Common myeloid progenitor, CD34-positive (primary cell): Measurements from ENCODE around the gene ZBTB24.
A peak's percentile ranks its signal among the peaks of the same experiment; 100 is the strongest.

Experiments used
- CTCF ChIA-PET: fragments of 350-600 bp; sonication (Branson Sonifier 250); formaldehyde crosslinking; loops from one replicate; lab custom pipeline; 2021; ENCODE audit warnings: antibody characterized with exemption; lab: Charles Lee
- POLR2A ChIA-PET: fragments of 350-600 bp; sonication (Branson Sonifier 250); formaldehyde crosslinking; loops from one replicate; lab custom pipeline; 2021; ENCODE audit warnings: antibody characterized with exemption; lab: Charles Lee
- DNase-seq, 3 donors: peaks; one replicate each; pipeline versions ENCODE4 v3.0.0 to v3.0.0-alpha.2; 2013
- H3K27ac ChIP-seq, 2 experiments: 1 replicate in 1 of 2; 2 replicates in 1 of 2; pipeline ENCODE4 v1.7.0; 2013; ENCODE audit warnings: inconsistent platforms in 2 of 2, low read length in 2 of 2, mild to moderate bottlenecking in 2 of 2, low read depth in 1 of 2, moderate library complexity in 1 of 2; ENCODE audit not compliant: severe bottlenecking in 2 of 2, insufficient read depth in 1 of 2, poor library complexity in 1 of 2
- H3K27me3 ChIP-seq, 5 experiments: replicated peaks in 2 of 5; 1 replicate in 3 of 5; 2 replicates in 2 of 5; pipeline versions ENCODE4 v1.6.1 to v1.7.0; 2013; ENCODE audit warnings: low read length in 4 of 5, mild to moderate bottlenecking in 2 of 5, moderate library complexity in 2 of 5, inconsistent platforms in 1 of 5; ENCODE audit not compliant: insufficient read depth in 5 of 5, control insufficient read depth in 4 of 5
- H3K36me3 ChIP-seq, 4 experiments: 1 replicate in 2 of 4; 2 replicates in 2 of 4; pipeline versions ENCODE4 v1.6.1 to v1.7.0; 2013; ENCODE audit warnings: low read length in 3 of 4, control low read depth in 1 of 4, mild to moderate bottlenecking in 1 of 4; ENCODE audit not compliant: control insufficient read depth in 4 of 4, insufficient read depth in 4 of 4
- H3K4me1 ChIP-seq, 4 experiments: 1 replicate in 3 of 4; 2 replicates in 1 of 4; pipeline versions ENCODE4 v1.6.1 to v1.7.1; 2013; ENCODE audit warnings: low read length in 3 of 4, mild to moderate bottlenecking in 3 of 4, control low read depth in 1 of 4, inconsistent platforms in 1 of 4, moderate library complexity in 1 of 4; ENCODE audit not compliant: control insufficient read depth in 4 of 4, insufficient read depth in 4 of 4; ENCODE audit errors: control extremely low read depth in 1 of 4
- H3K4me3 ChIP-seq, 7 experiments: 1 replicate in 4 of 7; 2 replicates in 3 of 7; pipeline versions ENCODE4 v1.5.1 to v1.7.0; 2013; ENCODE audit warnings: mild to moderate bottlenecking in 7 of 7, low read length in 6 of 7, moderate library complexity in 6 of 7, inconsistent platforms in 2 of 7, low read depth in 2 of 7, control low read depth in 1 of 7; ENCODE audit not compliant: insufficient read depth in 4 of 7, control insufficient read depth in 1 of 7; ENCODE audit errors: extremely low read depth in 1 of 7
- H3K9me3 ChIP-seq, 5 experiments: 1 replicate in 4 of 5; 2 replicates in 1 of 5; pipeline versions ENCODE4 v1.6.1 to v1.7.1; 2013; ENCODE audit warnings: low read length in 4 of 5, mild to moderate bottlenecking in 2 of 5, inconsistent platforms in 1 of 5, low read depth in 1 of 5, moderate library complexity in 1 of 5; ENCODE audit not compliant: control insufficient read depth in 4 of 5, insufficient read depth in 2 of 5; ENCODE audit errors: control extremely low read depth in 1 of 5
- WGBS: methylation state at CpG from one replicate; pipeline ENCODE4 v1.1.5; 2013; ENCODE audit not compliant: insufficient coverage; 5-methylcytosine and 5-hydroxymethylcytosine counted together

Gene ZBTB24

GRCh38 chr6:109446072-109446471 lies 36.9 kb downstream of the ZBTB24 start:
- peaks cover 10 to 76% (median 45%) of the 10 kb centered on the region in 4 experiments for H3K36me3 ChIP-seq

GRCh38 chr6:109445382-109445781 lies 37.6 kb downstream of the ZBTB24 start:
- Histone ChIP-seq H3K4me3 (no peak overlapping the region), H3K4me1 (peaks cover 0 to 31% (median 24%) of the 10 kb centered on the region in 4 experiments), H3K36me3 (peaks cover 10 to 71% (median 42%) of the 10 kb centered on the region in 4 experiments), H3K9me3 (no peaks in the 10 kb centered on the region), H3K27ac (no peak overlapping the region), H3K27me3 (no peaks in the 10 kb centered on the region)
- POLR2A ChIA-PET, result no interaction called here
- CTCF ChIA-PET, result interaction anchor here (0.7 to 9.8 kb wide), 5 partner anchors 9 to 263 kb away, joined by 3 to 125 read pairs (median 7); partner anchors contain the start of genes CD164 and MICAL1
- peak in 1 of 3 donors; percentile 21 for DNase-seq
- 100% methylated on average over 3 of the region's 9 CpGs for WGBS

More at GRCh38 chr6:109446072-109446471, 36.9 kb downstream of the ZBTB24 start:
- Histone ChIP-seq H3K9me3 (no peaks in the 10 kb centered on the region), H3K4me3 (no peak overlapping the region), H3K4me1 (peaks cover 0 to 30% (median 26%) of the 10 kb centered on the region in 4 experiments), H3K27me3 (no peaks in the 10 kb centered on the region), H3K27ac (no peak overlapping the region)
- WGBS, result 100% methylated on average over 4 of the region's 15 CpGs
- DNase-seq, result no peak
- POLR2A ChIA-PET, result no interaction called here
- CTCF ChIA-PET, result interaction anchor here (9.8 kb wide), 1 partner anchor 8 kb away, joined by 125 read pairs; the partner anchor contains the start of gene MICAL1

DNA sequence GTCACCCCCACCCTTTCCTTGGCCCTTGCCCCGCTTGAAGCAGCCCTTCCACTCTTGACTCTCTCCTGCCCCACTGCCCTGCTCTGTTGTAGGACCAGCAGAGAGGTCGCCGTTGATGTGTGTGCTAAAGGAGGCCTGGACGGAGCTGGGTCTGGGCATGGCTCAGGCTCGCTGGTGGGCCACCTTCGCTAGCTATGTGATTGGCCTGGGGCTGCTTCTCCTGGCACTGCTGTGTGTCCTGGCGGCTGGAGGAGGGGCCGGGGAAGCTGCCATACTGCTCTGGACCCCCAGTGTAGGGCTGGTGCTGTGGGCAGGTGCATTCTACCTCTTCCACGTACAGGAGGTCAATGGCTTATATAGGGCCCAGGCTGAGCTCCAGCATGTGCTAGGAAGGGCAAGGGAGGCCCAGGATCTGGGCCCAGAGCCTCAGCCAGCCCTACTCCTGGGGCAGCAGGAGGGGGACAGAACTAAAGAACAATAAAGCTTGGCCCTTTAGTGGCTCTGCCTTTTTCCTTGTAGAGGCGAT lies 39.5 kb downstream of the ZBTB24 start:
- peaks cover 4 to 24% (median 20%) of the 10 kb centered on the region in 4 experiments for H3K4me1 ChIP-seq
- CTCF ChIA-PET, result interaction anchor here (0.7 to 9.8 kb wide), 4 partner anchors 11 to 207 kb away, joined by 3 to 125 read pairs (median 22); partner anchors contain the start of genes CD164 and MICAL1
- H3K4me3 ChIP-seq, result no peak overlapping the region
- H3K9me3 ChIP-seq, result no peaks in the 10 kb centered on the region
- H3K36me3 ChIP-seq, result peaks cover 10 to 60% (median 39%) of the 10 kb centered on the region in 4 experiments
- no peak overlapping the region for H3K27ac ChIP-seq
- POLR2A ChIA-PET, result no interaction called here
- 91% methylated on average over 4 of the region's 10 CpGs for WGBS
- no peak for DNase-seq
- no peaks in the 10 kb centered on the region for H3K27me3 ChIP-seq

DNA sequence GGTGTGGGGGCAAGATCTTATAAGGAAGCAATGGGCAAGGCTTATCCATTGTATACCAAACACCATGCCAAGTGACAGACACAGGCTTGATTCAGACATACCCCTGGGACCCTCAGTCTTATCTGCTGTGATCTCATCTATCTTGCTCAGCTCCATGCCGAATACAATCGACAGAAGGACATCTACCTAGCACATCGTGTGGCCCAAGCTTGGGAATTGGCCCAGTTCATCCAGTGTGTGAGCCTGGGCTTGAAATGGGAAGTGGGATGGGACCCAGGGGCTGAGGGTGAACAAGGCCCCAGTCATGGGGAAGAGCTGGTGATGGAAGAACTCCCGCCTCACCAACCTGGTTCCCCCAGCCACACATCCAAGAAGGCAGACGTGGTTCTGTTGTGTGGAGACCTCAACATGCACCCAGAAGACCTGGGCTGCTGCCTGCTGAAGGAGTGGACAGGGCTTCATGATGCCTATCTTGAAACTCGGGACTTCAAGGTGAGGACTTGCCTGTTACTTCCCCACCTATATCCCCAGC lies 40.6 kb downstream of the ZBTB24 start:
- CTCF ChIA-PET, result interaction anchor here (0.9 to 9.8 kb wide), 6 partner anchors 12 to 433 kb away, joined by 3 to 125 read pairs (median 12); partner anchors contain the start of genes CD164 and MICAL1
- peaks cover 10 to 54% (median 36%) of the 10 kb centered on the region in 4 experiments for H3K36me3 ChIP-seq
- 100% methylated on average over 4 of the region's 6 CpGs for WGBS
- no peaks in the 10 kb centered on the region for H3K9me3 ChIP-seq
- POLR2A ChIA-PET, result interaction anchor here (1.2 to 2.5 kb wide), 2 partner anchors 9 to 12 kb away, joined by 3 to 29 read pairs; partner anchors contain the start of gene MICAL1
- peak overlapping the region in 3 of 7 experiments; percentile 82 to 89 (median 88) for H3K4me3 ChIP-seq
- no peak for DNase-seq
- no peaks in the 10 kb centered on the region for H3K27me3 ChIP-seq
- no peak overlapping the region for H3K27ac ChIP-seq
- peaks cover 4 to 24% (median 20%) of the 10 kb centered on the region in 4 experiments for H3K4me1 ChIP-seq

- peak; percentile 65 to 91 (median 90) for DNase-seq
- Histone ChIP-seq H3K27ac (peak overlapping the region; percentile 83 to 92), H3K9me3 (no peaks in the 10 kb centered on the region), H3K4me1 (peaks cover 4 to 24% (median 21%) of the 10 kb centered on the region in 4 experiments), H3K4me3 (peak overlapping the region; percentile 60 to 91 (median 86)), H3K36me3 (peaks cover 10 to 45% (median 29%) of the 10 kb centered on the region in 4 experiments), H3K27me3 (no peaks in the 10 kb centered on the region)
- WGBS, result under 1% methylated on average over 28 of the region's 31 CpGs
- ChIA-PET POLR2A (interaction anchor here (0.8 to 2.5 kb wide), 7 partner anchors 9 to 881 kb away, joined by 3 to 29 read pairs (median 7); partner anchors contain the start of genes CD164, FOXO3 and MICAL1), CTCF (interaction anchor here (0.9 to 9.8 kb wide), 10 partner anchors 13 to 259 kb away, joined by 3 to 125 read pairs (median 4); partner anchors contain the start of genes CD164 and MICAL1)
These were observed 41.8 kb downstream of the ZBTB24 start for GRCh38 chr6:109441069-109441816.

DNA sequence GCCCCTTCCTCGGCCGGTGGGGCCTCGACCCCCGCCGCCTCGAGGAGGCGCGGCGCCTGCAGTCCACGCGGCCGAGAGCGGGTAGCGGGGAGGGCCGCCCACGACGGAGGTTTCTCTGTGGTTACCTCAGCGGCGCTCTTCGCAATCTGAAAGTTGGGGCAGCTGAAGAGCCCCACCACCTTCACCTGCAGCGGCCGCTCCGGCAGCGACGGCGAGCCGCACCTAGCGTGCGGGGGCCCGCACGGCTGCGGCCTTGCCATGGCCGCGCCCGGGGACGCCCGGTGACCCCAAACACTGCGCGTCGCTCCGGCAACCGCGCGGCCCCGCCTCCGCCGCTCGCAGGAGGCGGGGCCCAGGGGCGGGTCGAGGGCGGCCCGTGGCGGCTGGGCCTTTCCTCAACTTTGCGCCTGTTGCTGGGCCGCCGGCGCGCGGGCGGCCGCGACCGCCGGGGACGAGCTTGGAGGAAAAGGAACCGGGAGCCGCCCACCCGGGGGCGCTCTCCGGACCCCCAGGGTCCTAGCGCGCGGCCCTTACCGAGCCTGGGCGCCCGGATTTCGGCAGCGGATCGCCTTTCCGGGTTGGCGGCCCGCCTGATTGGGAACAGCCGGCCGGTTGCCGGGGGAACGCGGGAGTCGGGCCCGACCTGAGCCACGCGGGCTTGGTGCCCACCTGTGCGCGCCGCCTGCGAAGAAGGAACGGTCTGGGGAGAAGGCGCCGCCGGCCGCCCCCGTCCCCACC lies 42.5 kb downstream of the ZBTB24 start, which contains the start of the genes PPIL6 and SMPD2:
PPIL6 (minus strand) TSS at position 298 of the 738 bp plus-strand sequence; CDS start at position 260, 38 bp downstream.
SMPD2 (plus strand) TSS at position 394 of the 738 bp plus-strand sequence. CDS start 398 bp downstream, outside the sequence.
- under 1% methylated on average over 65 of the region's 102 CpGs for WGBS
- peak within 1 kb of the TSS; percentile 83 to 92 for H3K27ac ChIP-seq
- DNase-seq, result peak; percentile 88 to 94 (median 94)
- POLR2A ChIA-PET, result interaction anchor here (0.8 to 2.5 kb wide), 6 partner anchors 9 to 880 kb away, joined by 3 to 29 read pairs (median 8); partner anchors contain the start of genes CD164, FOXO3 and MICAL1
- CTCF ChIA-PET, result interaction anchor here (0.9 to 9.8 kb wide), 9 partner anchors 14 to 258 kb away, joined by 3 to 125 read pairs (median 4); partner anchors contain the start of genes CD164 and MICAL1
- H3K4me1 ChIP-seq, result peaks cover 4 to 24% (median 21%) of the 10 kb centered on the region in 4 experiments
- H3K4me3 ChIP-seq, result peak within 1 kb of the TSS; percentile 60 to 91 (median 86)
- H3K27me3 ChIP-seq, result no peaks in the 10 kb centered on the region
- peaks cover 10 to 38% (median 25%) of the 10 kb centered on the region in 4 experiments for H3K36me3 ChIP-seq
- H3K9me3 ChIP-seq, result no peaks in the 10 kb centered on the region
